ENCODE measurements around the gene ZBTB4.
A peak's percentile ranks its signal among the peaks of the same experiment; 100 is the strongest.

ZBTB4 gene

GRCh38 chr17:7438656-7439460 is 40.6 kb downstream of the ZBTB4 start:
- DNase-seq, result no peak

- peak; percentile 42 for DNase-seq
These were observed 41.3 kb downstream of the ZBTB4 start for GRCh38 chr17:7437950-7438614.

DNA sequence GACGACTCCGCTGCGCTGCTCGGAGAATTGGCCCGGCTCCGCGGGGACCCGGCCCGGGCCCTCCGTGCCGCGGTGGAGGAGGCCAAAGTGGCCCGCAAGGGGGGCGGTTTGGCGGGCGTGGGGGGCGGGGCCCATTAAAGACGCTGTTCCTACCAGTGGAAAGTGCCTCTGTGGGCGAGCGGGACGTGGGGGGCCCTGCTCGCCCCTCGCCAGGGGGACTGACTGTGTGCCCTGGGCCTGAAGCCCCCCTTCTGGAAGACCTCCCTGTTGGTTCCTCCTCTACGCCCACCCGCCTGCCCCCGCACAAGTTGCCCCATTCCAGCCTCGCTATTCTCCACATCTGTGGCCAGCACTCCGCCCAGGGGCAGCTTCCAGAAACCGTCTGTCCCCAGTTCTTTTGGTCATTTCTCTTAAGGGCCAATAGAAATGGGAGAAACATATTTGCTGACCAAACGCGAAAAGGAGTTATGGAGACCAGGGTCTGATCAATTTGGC is 42.0 kb downstream of the ZBTB4 start:
- DNase-seq, result no peak

GRCh38 chr17:7436556-7437368 is 42.7 kb downstream of the ZBTB4 start:
- DNase-seq, result peak; percentile 66

DNA sequence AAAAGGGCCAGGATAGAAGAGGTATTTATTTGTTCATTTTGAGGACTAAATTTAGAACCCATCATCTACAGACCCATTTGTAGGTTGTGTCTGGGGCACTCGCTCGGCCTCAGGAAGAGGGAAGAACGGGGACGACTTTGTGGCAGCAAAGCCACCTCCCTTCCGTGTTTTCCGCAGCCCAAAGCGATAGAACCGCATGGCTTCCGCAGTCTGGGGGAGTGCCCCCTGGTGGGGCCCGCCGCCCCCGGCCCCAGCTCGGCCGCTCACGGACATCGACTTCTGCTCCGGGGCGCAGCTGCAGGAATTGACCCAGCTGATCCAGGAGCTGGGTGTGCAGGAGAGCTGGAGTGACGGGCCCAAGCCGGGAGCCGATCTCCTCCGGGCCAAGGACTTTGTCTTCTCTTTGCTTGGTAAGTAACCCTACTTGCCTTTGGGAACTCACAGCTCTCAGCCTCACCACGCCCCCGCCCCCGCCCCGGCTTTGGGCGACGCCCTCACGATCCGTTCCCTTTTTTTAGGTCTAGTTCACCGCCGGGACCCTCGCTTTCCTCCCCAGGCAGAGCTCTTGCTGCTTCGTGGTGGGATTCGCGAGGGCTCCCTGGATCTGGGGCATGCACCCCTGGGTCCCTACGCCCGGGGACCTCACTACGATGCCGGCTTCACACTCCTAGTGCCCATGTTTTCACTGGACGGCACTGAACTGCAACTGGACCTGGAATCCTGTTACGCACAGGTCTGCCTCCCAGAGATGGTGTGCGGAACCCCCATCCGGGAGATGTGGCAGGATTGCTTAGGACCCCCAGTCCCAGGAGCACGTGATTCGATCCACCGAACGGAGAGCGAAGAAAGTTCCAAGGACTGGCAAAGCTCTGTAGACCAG is 43.5 kb downstream of the ZBTB4 start:
- peak; percentile 46 for DNase-seq

DNA sequence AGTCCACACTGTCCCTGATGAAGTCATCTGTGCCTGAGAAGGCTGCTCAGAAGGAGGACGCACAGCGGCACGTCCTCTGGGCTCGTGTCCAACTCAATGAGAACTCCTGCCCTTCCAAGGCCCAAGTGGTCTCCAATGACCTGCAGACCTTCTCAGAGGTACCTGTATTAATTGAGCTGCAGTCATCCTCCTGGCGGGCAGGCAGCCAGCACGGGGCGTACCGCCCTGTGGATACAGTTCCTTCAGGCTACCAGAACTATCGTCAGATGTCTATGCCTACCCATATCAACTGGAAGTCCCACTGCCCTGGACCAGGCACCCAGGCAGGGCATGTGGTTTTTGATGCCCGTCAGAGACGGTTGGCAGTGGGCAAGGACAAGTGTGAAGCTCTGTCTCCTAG is 47.1 kb downstream of the ZBTB4 start:
- no peak for DNase-seq

DNA sequence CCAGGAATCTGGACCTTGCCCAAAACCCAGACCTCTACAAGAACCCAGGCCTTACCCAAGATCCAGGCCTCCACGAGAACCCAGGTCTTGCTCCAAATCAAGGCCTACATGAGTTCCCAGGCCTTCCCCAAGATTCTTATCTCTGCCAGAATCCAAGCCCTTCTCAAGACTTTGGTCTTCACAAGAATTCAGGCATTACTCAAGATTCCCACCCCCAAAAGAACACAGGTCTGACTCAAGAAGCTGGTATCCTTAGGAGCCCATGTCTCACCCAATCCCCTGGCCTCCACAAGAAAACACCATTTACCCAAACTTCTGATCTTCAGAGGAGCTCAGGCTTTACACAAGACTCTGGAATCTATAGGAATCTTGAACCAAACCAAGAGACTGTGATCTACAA is 48.2 kb downstream of the ZBTB4 start:
- DNase-seq, result no peak

- DNase-seq, result no peak
These were observed 49.7 kb downstream of the ZBTB4 start for GRCh38 chr17:7429722-7430121.

- no peak for DNase-seq
These were observed 50.9 kb downstream of the ZBTB4 start, which contains the start of gene SPEM3 for GRCh38 chr17:7428557-7428956. SPEM3 (plus strand) TSS chr17:7428857; CDS start chr17:7428903, 46 bp downstream.

GRCh38 chr17:7427549-7427948 is 51.9 kb downstream of the ZBTB4 start:
- no peak for DNase-seq

GRCh38 chr17:7426896-7427489 is 52.4 kb downstream of the ZBTB4 start:
- DNase-seq, result no peak

DNA sequence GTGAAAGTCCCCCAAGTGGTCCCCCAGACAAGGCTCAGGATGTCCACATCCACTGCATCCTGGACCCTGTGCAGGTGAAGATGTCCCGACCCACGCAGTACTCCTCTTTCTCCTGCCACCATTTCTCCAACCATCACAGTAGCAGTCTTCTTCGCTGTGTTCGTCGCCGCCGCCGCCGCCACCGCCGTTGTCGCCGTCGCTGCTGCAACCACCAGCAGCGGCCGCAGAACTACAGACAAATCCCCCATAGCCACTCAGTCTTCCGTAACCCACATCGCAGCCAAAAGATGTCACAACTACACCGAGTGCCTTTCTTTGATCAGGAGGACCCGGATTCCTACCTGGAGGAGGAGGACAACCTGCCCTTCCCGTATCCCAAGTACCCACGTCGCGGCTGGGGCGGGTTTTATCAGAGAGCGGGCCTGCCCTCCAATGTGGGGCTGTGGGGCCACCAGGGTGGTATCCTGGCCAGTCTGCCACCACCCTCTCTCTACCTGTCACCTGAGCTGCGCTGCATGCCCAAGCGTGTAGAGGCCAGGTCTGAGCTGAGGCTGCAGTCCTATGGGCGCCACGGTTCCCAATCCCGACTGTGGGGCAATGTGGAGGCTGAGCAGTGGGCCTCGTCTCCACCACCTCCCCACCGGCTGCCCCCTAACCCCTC is 53.1 kb downstream of the ZBTB4 start:
- DNase-seq, result no peak

- no peak for DNase-seq
These were observed 53.7 kb downstream of the ZBTB4 start for GRCh38 chr17:7425756-7426155.

DNA sequence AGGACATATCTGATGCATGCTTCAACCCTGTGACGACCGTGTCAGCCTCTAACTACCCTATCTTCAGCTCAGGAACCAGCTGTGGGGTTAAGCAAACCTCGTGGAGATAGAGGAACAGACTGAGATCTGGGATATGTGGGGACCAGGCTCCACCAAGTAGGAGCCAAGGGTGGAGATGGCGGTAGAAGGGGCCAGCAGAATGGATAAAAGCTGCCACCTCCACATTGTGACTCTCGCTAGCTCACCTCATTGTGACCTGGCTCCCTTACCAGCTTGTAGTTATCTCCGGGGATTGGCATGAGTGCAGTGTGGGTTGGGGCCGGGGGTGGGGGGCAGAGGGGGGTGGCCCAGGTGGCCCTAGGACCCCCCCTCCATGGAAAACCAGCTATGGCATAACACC is 54.1 kb downstream of the ZBTB4 start, which contains the start of gene SPEM2:
Gene SPEM2 (plus strand): TSS at position 301 of the 400 bp plus-strand sequence. CDS start 73 bp downstream, at position 374.
- DNase-seq, result no peak

DNA sequence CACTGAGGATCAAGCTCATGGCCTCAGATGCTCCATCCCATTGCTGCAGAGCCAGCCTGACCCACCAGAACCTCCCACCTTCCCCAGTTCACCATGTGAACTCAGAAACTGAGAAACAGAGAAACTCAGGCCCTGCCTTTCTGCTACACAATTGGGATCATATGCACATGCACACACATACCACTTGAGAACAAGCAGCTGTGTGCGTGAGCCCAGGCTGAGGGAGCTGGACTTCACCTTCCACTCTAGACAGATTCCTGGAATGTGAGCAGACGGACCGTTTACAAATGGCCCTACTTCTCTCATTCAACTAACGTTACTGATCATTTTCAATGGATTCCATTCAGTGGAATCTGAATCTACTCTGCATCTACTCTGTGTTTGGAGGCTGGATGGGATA is 55.8 kb downstream of the ZBTB4 start:
- no peak for DNase-seq

- DNase-seq, result no peak
These were observed 58.2 kb downstream of the ZBTB4 start for GRCh38 chr17:7421186-7421585.

GRCh38 chr17:7419819-7420610 is 59.4 kb downstream of the ZBTB4 start, which contains the start of gene SPEM1:
SPEM1 (plus strand) TSS chr17:7420324; CDS start chr17:7420385, 61 bp downstream.
- no peak for DNase-seq

- DNase-seq, result no peak
These were observed 60.8 kb downstream of the ZBTB4 start for GRCh38 chr17:7418472-7419152.

- DNase-seq, result no peak
These were observed 62.3 kb downstream of the ZBTB4 start for GRCh38 chr17:7417056-7417655.

Measured in T-helper 9 cell (primary cell).